GM19239 (cell line): ENCODE measurements around the gene FOXN1.
A peak's percentile ranks its signal among the peaks of the same experiment; 100 is the strongest.
"Not testable (repeated sequence)": the region's sequence is repeated elsewhere in the genome, so short reads cannot be mapped to it uniquely, and the experiment has no call there.

ENCODE experiments used
- DNase-seq: peaks from one replicate; pipeline ENCODE4 v3.0.0; 2011; ENCODE audit warnings: low spot score; ENCODE audit not compliant: insufficient read length
- FAIRE-seq: peaks from 2 replicates; lab custom pipeline; 2011; peaks lifted over from hg19 to GRCh38; lab: Jason Lieb, UNC

Gene FOXN1

DNA sequence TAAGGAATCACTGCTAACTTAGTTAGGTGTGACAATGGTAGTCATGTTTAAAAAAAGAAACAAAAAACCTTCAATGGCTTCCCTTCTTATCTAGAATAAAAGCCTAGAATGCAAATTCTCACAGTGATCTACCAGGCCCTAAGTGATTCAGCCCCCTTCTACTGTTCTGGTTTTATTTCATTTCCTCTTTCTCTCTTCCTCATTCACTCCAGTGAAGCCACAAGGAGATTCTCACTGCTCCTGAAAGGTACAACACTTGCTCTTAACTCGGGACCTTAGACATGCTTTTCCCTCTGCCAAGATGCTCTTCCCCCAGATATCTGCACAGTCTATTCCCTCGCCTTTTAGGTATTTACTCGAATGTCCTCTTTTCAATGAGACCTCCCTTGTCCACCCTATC, 61.5 kb downstream of the FOXN1 start:
- DNase-seq (no peak), FAIRE-seq (peak; percentile 84)

DNA sequence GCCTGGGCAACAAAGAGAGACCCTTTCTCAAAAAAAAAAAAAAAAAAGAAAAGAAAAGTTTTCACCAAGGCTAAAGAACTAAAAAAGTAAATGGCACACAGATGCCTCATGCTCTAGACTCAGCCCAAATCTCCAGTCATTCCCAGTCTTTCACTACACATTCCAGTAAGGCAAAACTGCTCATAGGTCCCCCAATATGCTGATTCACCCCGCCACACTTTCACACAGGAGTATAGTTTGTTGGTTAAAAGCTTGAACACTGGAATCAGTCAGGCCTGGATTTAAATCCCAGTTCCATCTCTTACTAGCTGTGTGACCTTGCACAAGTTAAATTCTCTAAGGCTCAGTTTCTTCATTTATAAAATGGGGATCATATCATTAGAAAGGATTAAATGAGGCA, 63.3 kb downstream of the FOXN1 start:
- no peak for FAIRE-seq
- DNase-seq: no peak

GRCh38 chr17:28570716-28571360, 64.7 kb downstream of the FOXN1 start:
- FAIRE-seq: peak; percentile 68
- no peak for DNase-seq

- FAIRE-seq (peak; percentile 99), DNase-seq (peak; percentile 86)
Observed at GRCh38 chr17:28571361-28572122, 65.4 kb downstream of the FOXN1 start, which contains the start of gene PIGS. Gene PIGS (minus strand): TSS chr17:28571524. CDS start chr17:28571496, 28 bp downstream.

GRCh38 chr17:28572259-28573039, 66.3 kb downstream of the FOXN1 start:
- DNase-seq: no peak
- FAIRE-seq: no peak

GRCh38 chr17:28573040-28573380, 66.9 kb downstream of the FOXN1 start:
- FAIRE-seq (no peak), DNase-seq (no peak)

DNA sequence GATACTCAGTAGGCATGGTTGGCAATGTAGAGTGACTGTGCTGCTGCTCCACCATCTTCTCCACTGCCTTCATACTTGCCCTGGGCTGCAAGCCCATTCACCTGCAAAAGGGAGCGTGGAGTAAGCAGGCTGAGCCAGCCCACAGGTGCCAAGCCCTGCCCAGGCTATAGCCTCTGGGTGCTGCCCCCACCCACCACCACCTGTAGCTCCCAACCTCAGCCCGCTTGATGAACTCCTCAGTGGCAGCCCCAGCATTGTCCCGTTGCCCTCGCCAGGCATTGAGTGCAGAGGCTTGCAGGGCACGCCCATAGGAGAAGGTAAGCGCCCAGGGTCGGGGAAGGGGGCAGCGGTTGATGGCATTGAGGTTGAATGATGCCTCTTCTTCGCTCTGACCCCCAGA, 67.4 kb downstream of the FOXN1 start:
- DNase-seq (no peak), FAIRE-seq (no peak)

GRCh38 chr17:28573966-28574480, 67.9 kb downstream of the FOXN1 start:
- FAIRE-seq: no peak

DNA sequence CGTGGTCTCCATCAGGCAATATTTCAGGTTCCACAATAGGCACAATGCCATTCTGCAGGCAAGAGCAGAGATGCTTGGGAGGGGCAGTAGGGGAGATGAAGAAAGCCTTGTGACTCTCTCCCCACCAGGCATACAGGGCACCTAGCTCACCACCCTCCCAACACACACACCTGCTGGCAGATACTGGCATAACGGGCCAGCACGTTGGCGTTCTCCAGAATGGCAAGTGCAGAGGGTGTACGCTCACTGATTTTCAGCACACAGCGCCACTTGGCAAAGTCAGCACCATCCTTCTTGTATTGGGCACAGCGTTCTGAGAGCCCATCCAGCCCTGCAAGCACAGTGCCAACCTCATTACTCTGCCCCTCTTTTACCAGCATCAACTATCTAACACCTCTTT, 68.4 kb downstream of the FOXN1 start:
- no peak for FAIRE-seq
- no peak for DNase-seq

More at GRCh38 chr17:28573966-28574480, 67.9 kb downstream of the FOXN1 start:
- DNase-seq: no peak

DNA sequence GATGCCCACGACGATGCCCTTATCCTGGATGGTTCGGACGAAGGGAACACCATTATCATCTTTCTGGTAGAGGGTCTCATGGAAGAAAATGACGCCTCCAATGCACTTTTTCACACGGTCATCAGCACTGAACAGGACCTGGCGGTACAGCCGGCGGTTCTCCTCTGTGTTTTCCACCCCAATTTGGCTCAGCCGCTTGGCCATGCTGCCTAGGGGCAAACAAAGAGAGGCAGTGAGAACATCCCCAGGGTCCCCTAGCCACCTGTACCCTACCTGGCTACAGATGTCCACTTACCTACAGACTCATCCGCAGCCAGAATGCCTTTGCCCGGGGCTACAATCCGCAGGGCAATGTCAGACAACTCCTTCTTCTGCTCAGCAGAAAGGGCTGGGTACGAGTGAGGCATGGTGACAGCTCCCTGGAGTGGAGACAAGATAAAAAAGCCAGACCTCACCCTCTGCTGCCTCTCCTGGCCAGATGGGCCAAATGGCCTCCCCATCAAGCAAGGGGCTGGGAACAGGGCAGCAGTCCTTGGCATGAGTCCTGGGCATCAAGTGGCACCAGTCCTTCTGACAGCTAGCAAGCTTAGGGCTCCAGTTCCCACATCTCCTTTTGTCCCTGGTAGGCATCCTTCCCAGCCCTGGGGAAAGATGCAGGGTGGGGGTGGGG, 69.1 kb downstream of the FOXN1 start:
- FAIRE-seq (no peak), DNase-seq (no peak)

GRCh38 chr17:28576016-28576415, 69.9 kb downstream of the FOXN1 start:
- peak; percentile 8 for FAIRE-seq
- not testable (repeated sequence) for DNase-seq

DNA sequence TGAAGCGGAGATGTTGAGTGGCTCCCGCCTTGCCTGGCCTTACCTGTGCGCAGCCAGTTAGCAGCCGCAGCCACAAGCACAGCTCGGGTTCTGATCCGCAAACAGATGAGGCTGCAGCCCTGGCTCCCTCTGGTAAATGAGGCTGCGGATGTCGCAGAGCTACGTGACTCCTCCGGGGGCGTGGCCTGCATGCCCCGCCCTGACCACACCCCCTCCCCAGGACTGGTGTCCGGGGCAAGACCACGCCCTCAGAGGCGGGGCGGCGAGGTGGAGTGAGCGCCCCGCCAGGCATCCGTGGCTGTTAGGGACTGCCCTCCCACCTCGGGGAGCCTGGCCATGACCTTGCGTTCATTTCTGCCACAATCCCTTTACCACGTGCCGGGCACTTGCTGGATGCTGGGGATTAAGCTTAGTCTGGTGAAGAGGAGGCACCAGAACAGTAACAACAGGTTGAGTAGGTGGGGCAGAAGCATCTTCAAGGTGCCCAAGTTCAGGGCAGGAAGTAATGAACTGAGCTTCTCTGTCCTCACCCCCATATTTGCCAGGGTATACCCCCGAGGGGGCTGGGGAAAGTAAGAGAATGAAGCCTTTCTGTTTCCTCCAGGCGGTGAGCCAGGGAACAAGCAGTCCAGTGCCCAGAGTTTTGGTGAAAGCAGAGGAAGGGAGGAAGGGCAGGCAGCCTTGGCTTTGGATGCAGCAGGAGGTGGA, 70.8 kb downstream of the FOXN1 start, which contains the start of gene ALDOC:
ALDOC (minus strand) TSS at position 138 of the 708 bp plus-strand sequence. CDS start 1,363 bp downstream, outside the sequence.
- DNase-seq: peak; percentile 90
- peak; percentile 82 for FAIRE-seq

DNA sequence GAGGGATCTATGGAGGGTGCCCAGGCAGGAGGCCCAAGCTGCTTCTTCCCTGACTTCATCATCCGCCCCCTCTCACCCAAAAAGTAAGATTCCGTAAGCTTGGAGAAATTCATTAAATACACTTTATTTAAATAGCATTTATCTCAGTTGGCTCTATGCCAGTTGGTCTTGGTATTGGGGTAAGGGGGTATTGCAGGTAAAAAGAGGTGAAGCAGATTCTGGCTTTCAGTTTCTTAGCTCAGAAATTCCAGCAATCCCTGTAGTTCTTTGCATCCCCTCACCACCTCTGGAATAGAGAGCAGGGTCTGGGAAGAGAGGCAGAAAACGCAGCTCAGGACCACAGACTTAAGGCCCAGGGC, 71.3 kb downstream of the FOXN1 start:
- DNase-seq (no peak), FAIRE-seq (no peak)

GRCh38 chr17:28578246-28579195, 72.4 kb downstream of the FOXN1 start:
- DNase-seq: no peak
- no peak for FAIRE-seq

- FAIRE-seq (no peak), DNase-seq (no peak)
Observed at GRCh38 chr17:28579526-28579925, 73.4 kb downstream of the FOXN1 start.

- no peak for FAIRE-seq
- DNase-seq: no peak
Observed at GRCh38 chr17:28580959-28581358, 74.8 kb downstream of the FOXN1 start.

GRCh38 chr17:28582513-28582912, 76.4 kb downstream of the FOXN1 start:
- no peak for DNase-seq
- no peak for FAIRE-seq

- FAIRE-seq (no peak), DNase-seq (no peak)
Observed at GRCh38 chr17:28584434-28584833, 78.3 kb downstream of the FOXN1 start.
